K562 (cell line): Measurements from ENCODE around the gene MECR. TPM values are rescaled to one million over a fixed set of nuclear protein-coding genes. Genes with fewer than 3 reads are reported as not detected.
A peak's percentile ranks its signal among the peaks of the same experiment; 100 is the strongest.

ENCODE experiments used
- ATAC-seq: fragments of 200-7000 bp; cut with Tn5 transposase; 3 replicates; pipeline ENCODE4 v1.9.1; 2020; ENCODE audit warnings: moderate library complexity
- BruUV-seq: library from RNA; stranded (reverse); fragments of 400-500 nt; replicated peaks from 2 replicates; lab custom pipeline; 2021; lab: Mats Ljungman, UMichigan
- CTCF ChIA-PET: fragments of 300-600 bp; formaldehyde crosslinking; extraction: SDS; loops from one replicate; lab custom pipeline; 2021; ENCODE audit warnings: low intra/inter-chr PET ratio; lab: Yijun Ruan, JAX
- POLR2A ChIA-PET: fragments of 300-600, 350-650 bp; sonication (Branson Sonifier 250); formaldehyde crosslinking; extraction: SDS; loops from one replicate; lab custom pipeline; 2021; ENCODE audit warnings: antibody characterized with exemption, inconsistent platforms; lab: Yijun Ruan, JAX
- DNase-seq, 4 experiments: peaks; one replicate each; pipeline versions ENCODE4 v3.0.0 to v3.0.0-alpha.2; 2011 to 2018; ENCODE audit warnings: low spot score in 3 of 4, mixed read lengths in 3 of 4; ENCODE audit errors: extremely low read depth in 1 of 4
- FAIRE-seq: peaks from 2 replicates; lab custom pipeline; 2011; peaks lifted over from hg19 to GRCh38; lab: Jason Lieb, UNC
- H2AFZ ChIP-seq: 2 replicates; pipeline ENCODE4 v1.6.0; 2011; ENCODE audit warnings: low read depth, low read length, control low read depth, inconsistent platforms
- H3K27ac ChIP-seq: fragments of 200-600 bp; 3 replicates; pipeline ENCODE4 v1.8.0; 2011; ENCODE audit warnings: low read depth, mild to moderate bottlenecking, control low read depth, inconsistent platforms, low read length, moderate library complexity, mixed read lengths; ENCODE audit errors: extremely low read depth
- H3K27me3 ChIP-seq, 2 experiments: fragments of 300-600 bp in 1 of 2; 2 replicates in 1 of 2; 3 replicates in 1 of 2; pipeline versions ENCODE4 v1.6.0 to v1.8.0; 2011; ENCODE audit warnings: inconsistent platforms in 2 of 2, low read length in 2 of 2, mild to moderate bottlenecking in 1 of 2, mixed read lengths in 1 of 2, moderate library complexity in 1 of 2; ENCODE audit not compliant: control insufficient read depth in 2 of 2, insufficient read depth in 2 of 2
- H3K36me3 ChIP-seq: fragments of 300-600 bp; 3 replicates; pipeline ENCODE4 v1.8.0; 2011; ENCODE audit warnings: mild to moderate bottlenecking, low read length, inconsistent platforms; ENCODE audit not compliant: control insufficient read depth, insufficient read depth
- H3K4me1 ChIP-seq, 2 experiments: fragments of 200-600 bp in 1 of 2; replicated peaks in 1 of 2; 2 replicates in 1 of 2; 3 replicates in 1 of 2; pipeline versions ENCODE4 v1.5.1 to v1.8.0; 2011; ENCODE audit warnings: inconsistent platforms in 2 of 2, low read length in 2 of 2, mild to moderate bottlenecking in 1 of 2, mixed read lengths in 1 of 2, moderate library complexity in 1 of 2; ENCODE audit not compliant: control insufficient read depth in 2 of 2, insufficient read depth in 2 of 2
- H3K4me2 ChIP-seq: 2 replicates; pipeline ENCODE4 v1.6.1; 2011; ENCODE audit warnings: low read length, control low read depth, inconsistent platforms, mixed read lengths; ENCODE audit not compliant: insufficient read depth
- H3K4me3 ChIP-seq: fragments of 200-600 bp; sonication (generic), shearing (Covaris generic); 2 replicates; pipeline ENCODE4 v1.5.1; 2016; ENCODE audit warnings: control low read depth, inconsistent platforms
- H3K79me2 ChIP-seq: fragments of 200-600 bp; 3 replicates; pipeline ENCODE4 v1.8.0; 2011; ENCODE audit warnings: low read length, inconsistent platforms; ENCODE audit not compliant: control insufficient read depth, insufficient read depth
- H3K9ac ChIP-seq, 2 experiments: 2 replicates each; pipeline versions ENCODE4 v1.6.0 to v1.6.1; 2011; ENCODE audit warnings: low read depth in 2 of 2, low read length in 2 of 2, control low read depth in 1 of 2, inconsistent platforms in 1 of 2, mild to moderate bottlenecking in 1 of 2, mixed read lengths in 1 of 2; ENCODE audit not compliant: insufficient read depth in 1 of 2
- H3K9me1 ChIP-seq: one replicate; pipeline ENCODE4 v1.6.0; 2011; ENCODE audit warnings: inconsistent platforms, mild to moderate bottlenecking, low read length, moderate library complexity; ENCODE audit not compliant: control insufficient read depth, insufficient read depth
- H3K9me3 ChIP-seq: replicated peaks from 2 replicates; pipeline ENCODE4 v1.5.1; 2011; ENCODE audit warnings: low read depth, low read length, inconsistent platforms; ENCODE audit not compliant: control insufficient read depth, insufficient read depth
- H4K20me1 ChIP-seq: replicated peaks from 2 replicates; pipeline ENCODE4 v1.6.1; 2011; ENCODE audit warnings: low read length, inconsistent platforms, mixed read lengths; ENCODE audit not compliant: control insufficient read depth, insufficient read depth
- ATF7 ChIP-seq: fragments of 450-650 bp; IDR thresholded peaks from 2 replicates; pipeline ENCODE4 v1.7.1; 2014; ENCODE audit warnings: mild to moderate bottlenecking, moderate library complexity
- C11orf30 ChIP-seq: fragments of 450-650 bp; IDR thresholded peaks from 2 replicates; pipeline ENCODE4 v1.6.1; 2016; ENCODE audit warnings: low read depth, mild to moderate bottlenecking
- EZH2 ChIP-seq: IDR thresholded peaks from 2 replicates; pipeline ENCODE4 v1.6.1; 2012; ENCODE audit warnings: low read depth, mild to moderate bottlenecking, inconsistent platforms, low read length, borderline replicate concordance
- FOS ChIP-seq: IDR thresholded peaks from 3 replicates; pipeline ENCODE4 v1.6.1; 2011; ENCODE audit not compliant: insufficient read length; ENCODE audit errors: extremely low read depth
- GATAD2A ChIP-seq: fragments of 450-650 bp; IDR thresholded peaks from 2 replicates; pipeline ENCODE4 v1.6.1; 2017
- LARP7 ChIP-seq: fragments of 450-650 bp; IDR thresholded peaks from 2 replicates; pipeline ENCODE4 v1.6.1; 2016
- MLX ChIP-seq, 2 experiments: fragments of 450-650 bp in 1 of 2; sonication (generic) in 1 of 2; formaldehyde crosslinking; conservative IDR thresholded peaks; 2 replicates each; pipeline versions ENCODE4 v1.4.0 to v1.8.1; 2020 to 2022; ENCODE audit warnings: mild to moderate bottlenecking in 1 of 2, missing genetic modification reagents in 1 of 2
- NR3C1 ChIP-seq: sonication (generic); formaldehyde crosslinking; IDR thresholded peaks from 2 replicates; pipeline ENCODE4 v1.8.1; 2022; ENCODE audit warnings: missing genetic modification reagents
- POLR2G ChIP-seq: fragments of 200-400 bp; formaldehyde crosslinking; IDR thresholded peaks from 2 replicates; pipeline ENCODE4 v1.6.1; 2017; ENCODE audit warnings: low read depth, mild to moderate bottlenecking, antibody characterized with exemption, low read length, moderate library complexity
- WHSC1 ChIP-seq: IDR thresholded peaks from one replicate; pipeline ENCODE4 v1.6.1; 2012; ENCODE audit warnings: low read length, control low read depth, inconsistent platforms
- ZNF431 ChIP-seq: sonication (generic); formaldehyde crosslinking; IDR thresholded peaks from 2 replicates; pipeline ENCODE4 v1.8.0; 2022; ENCODE audit warnings: mild to moderate bottlenecking, missing genetic modification reagents
- ZNF518B ChIP-seq: fragments of 250-450 bp; sonication (Bioruptor Pico); IDR thresholded peaks from 2 replicates; pipeline ENCODE4 v1.5.0; 2021; ENCODE audit warnings: mild to moderate bottlenecking, moderate library complexity
- WGBS: fragments of 100-300 bp; shearing (Covaris generic); methylation state at CpG from one replicate; pipeline ENCODE4 v1.1.6; 2016; ENCODE audit warnings: low coverage, mixed read lengths; ENCODE audit not compliant: insufficient coverage; ENCODE audit errors: missing lambda C conversion rate; 5-methylcytosine and 5-hydroxymethylcytosine counted together
- in situ Hi-C: fragments of 300-500 bp; cut with MboI; formaldehyde crosslinking; loops from 4 replicates; pipeline ENCODE4 v1.15.0; 2018; ENCODE audit warnings: inconsistent platforms, mixed read lengths
- intact Hi-C: fragments of 100-400 bp; cut with micrococcal nuclease; formaldehyde crosslinking; loops from 2 replicates; pipeline ENCODE4 v1.14.2; 2022
- polyA plus RNA-seq, 8 experiments: library from polyadenylated mRNA; depleted of rRNA in 4 of 8; stranded (reverse) in 5 of 8; unstranded in 3 of 8; fragments of >200 nt; fragmentation: Nextera tagmentation in 2 of 8; fragmentation: Illumina TruSeq in 1 of 8; extraction: Ambion mirVana in 2 of 8; extraction: Trizol in 1 of 8; gene quantifications; 2 replicates each; pipeline versions ENCODE4 v1.2.1 to v1.2.3, GENCODE V29; 2011 to 2014; ENCODE audit warnings: inconsistent platforms in 1 of 8, missing spikeins in 1 of 8
- total RNA-seq, 7 experiments: library from RNA; depleted of rRNA in 6 of 7; stranded (reverse); fragments of >200 nt in 6 of 7; fragmentation: Illumina TruSeq in 2 of 7; extraction: Trizol in 2 of 7; gene quantifications; 2 replicates each; pipeline versions ENCODE4 v1.2.1 to v1.2.3, GENCODE V29; 2011 to 2021; ENCODE audit warnings: low replicate concordance in 1 of 7

MECR gene
- total and polyA plus RNA-seq, 9 of the 15 experiments (the other 6 are each of a cell fraction or from before 2014, with no cell fraction given), result 10.4 to 58.6 (median 42.9) TPM

- Histone ChIP-seq H3K9ac (no peak overlapping the region), H3K27me3 (no peaks in the 10 kb centered on the region), H3K9me3 (no peaks in the 10 kb centered on the region), H3K79me2 (peaks cover 99% of the 10 kb centered on the region), H3K9me1 (no peaks in the 10 kb centered on the region), H3K27ac (no peak overlapping the region), H3K4me2 (no peak overlapping the region), H4K20me1 (peaks cover 36% of the 10 kb centered on the region), H3K4me1 (peaks cover 0 to 4% of the 10 kb centered on the region in 2 experiments; a peak in 3 of 5 replicates), H2AFZ (no peak overlapping the region), H3K4me3 (no peak overlapping the region), H3K36me3 (peaks cover 98% of the 10 kb centered on the region)
- intact Hi-C loops, result no loop called here
- TF ChIP-seq NR3C1 (CRISPR knock-in tag) (no peak), ATF7 (no peak), WHSC1 (peak; percentile 42), GATAD2A (no peak), FOS (no peak), ZNF518B (CRISPR knock-in tag) (no peak), ZNF431 (no peak), EZH2 (no peak), MLX (CRISPR knock-in tag; conservative IDR thresholded peaks at IDR 0.05) (no peak), C11orf30 (no peak), LARP7 (no peak), POLR2G (0 out of 2 replicates have a peak, but pooled peaks have one; percentile 12)
- FAIRE-seq (no peak), ATAC-seq (0 out of 3 replicates have a peak, but pooled peaks have one; percentile 4), DNase-seq (no peak)
- POLR2A ChIA-PET, result interaction anchor here (1.0 to 14.0 kb wide), 6 partner anchors 9 to 49 kb away, joined by 3 to 129 read pairs (median 4); partner anchors contain the start of gene SRSF4
- CTCF ChIA-PET, result no interaction called here
- BruUV-seq, result no TSS peak
- in situ Hi-C loops, result no loop called here
- 89% methylated on average over 9 of the region's 9 CpGs for WGBS
Observed at GRCh38 chr1:29166291-29166878, 64.3 kb downstream of the MECR start.
